KMS-11 (cell line): ENCODE measurements around the gene G0S2.

Experiments used
- H2AFZ ChIP-seq: fragments of 200-600 bp; sonication (generic); 2 replicates; pipeline ENCODE4 v1.6.1; 2016; ENCODE audit warnings: antibody characterized with exemption, mixed run types, low read depth
- H3K27ac ChIP-seq: fragments of 200-600 bp; sonication (generic); 2 replicates; pipeline ENCODE4 v1.6.1; 2016; ENCODE audit warnings: mild to moderate bottlenecking, mixed run types
- H3K27me3 ChIP-seq: fragments of 200-600 bp; sonication (generic); 2 replicates; pipeline ENCODE4 v1.6.1; 2017; ENCODE audit warnings: mild to moderate bottlenecking, low read depth, mixed run types, moderate library complexity; ENCODE audit not compliant: insufficient read depth
- H3K36me3 ChIP-seq: fragments of 200-600 bp; sonication (generic); 2 replicates; pipeline ENCODE4 v1.6.1; 2017; ENCODE audit warnings: mild to moderate bottlenecking, mixed run types; ENCODE audit not compliant: insufficient read depth
- H3K4me1 ChIP-seq: fragments of 200-600 bp; sonication (generic); 2 replicates; pipeline ENCODE4 v1.6.1; 2016; ENCODE audit warnings: mild to moderate bottlenecking, low read depth, mixed run types; ENCODE audit not compliant: poor library complexity, severe bottlenecking
- H3K4me2 ChIP-seq: fragments of 200-600 bp; sonication (generic); 2 replicates; pipeline ENCODE4 v1.7.0; 2016; ENCODE audit warnings: mild to moderate bottlenecking, mixed run types
- H3K4me3 ChIP-seq: fragments of 200-600 bp; sonication (generic); IDR thresholded peaks from 2 replicates; pipeline ENCODE4 v1.6.1; 2017; ENCODE audit warnings: low read depth, low read length, mixed read lengths; ENCODE audit not compliant: insufficient read depth
- H3K79me2 ChIP-seq: fragments of 200-600 bp; sonication (generic); 2 replicates; pipeline ENCODE4 v1.6.1; 2016; ENCODE audit warnings: low read depth, mixed run types; ENCODE audit not compliant: insufficient read depth
- H3K9ac ChIP-seq: fragments of 200-600 bp; sonication (generic); 2 replicates; pipeline ENCODE4 v1.6.1; 2016; ENCODE audit warnings: mild to moderate bottlenecking, mixed run types
- H4K20me1 ChIP-seq: fragments of 200-600 bp; sonication (generic); 2 replicates; pipeline ENCODE4 v1.6.1; 2016; ENCODE audit warnings: mild to moderate bottlenecking, mixed run types; ENCODE audit not compliant: insufficient read depth
- CTCF ChIP-seq: fragments of 200-600 bp; sonication (generic); conservative IDR thresholded peaks from 2 replicates; pipeline ENCODE4 v1.6.1; 2017; ENCODE audit warnings: low read depth, mild to moderate bottlenecking, antibody characterized with exemption, low read length, moderate library complexity, mixed read lengths

Gene G0S2

GRCh38 chr1:209708297-209708696, 33.1 kb downstream of the G0S2 start:
- no peaks in the 10 kb centered on the region for H3K27me3 ChIP-seq
- no peak overlapping the region for H3K9ac ChIP-seq
- no peak overlapping the region for H3K27ac ChIP-seq
- H3K4me2 ChIP-seq = no peak overlapping the region
- TF ChIP-seq CTCF = no peak
- no peak overlapping the region for H3K4me3 ChIP-seq
- no peaks in the 10 kb centered on the region for H4K20me1 ChIP-seq
- H3K79me2 ChIP-seq = no peaks in the 10 kb centered on the region
- peaks cover 8% of the 10 kb centered on the region for H3K4me1 ChIP-seq
- no peak overlapping the region for H2AFZ ChIP-seq
- H3K36me3 ChIP-seq = no peaks in the 10 kb centered on the region

GRCh38 chr1:209710093-209710492, 34.9 kb downstream of the G0S2 start:
- Histone ChIP-seq H3K36me3 (no peaks in the 10 kb centered on the region), H2AFZ (no peak overlapping the region), H4K20me1 (no peaks in the 10 kb centered on the region), H3K27me3 (no peaks in the 10 kb centered on the region), H3K4me1 (no peaks in the 10 kb centered on the region), H3K4me2 (no peak overlapping the region), H3K4me3 (no peak overlapping the region), H3K9ac (no peak overlapping the region), H3K79me2 (no peaks in the 10 kb centered on the region), H3K27ac (no peak overlapping the region)
- TF ChIP-seq CTCF = no peak

GRCh38 chr1:209710847-209711246, 35.6 kb downstream of the G0S2 start:
- Histone ChIP-seq H4K20me1 (no peaks in the 10 kb centered on the region), H3K79me2 (no peaks in the 10 kb centered on the region), H3K4me2 (no peak overlapping the region), H3K4me3 (no peak overlapping the region), H3K27me3 (no peaks in the 10 kb centered on the region), H2AFZ (no peak overlapping the region), H3K27ac (no peak overlapping the region), H3K4me1 (no peaks in the 10 kb centered on the region), H3K36me3 (no peaks in the 10 kb centered on the region), H3K9ac (no peak overlapping the region)
- TF ChIP-seq CTCF = no peak

GRCh38 chr1:209714338-209714737, 39.1 kb downstream of the G0S2 start:
- no peaks in the 10 kb centered on the region for H3K79me2 ChIP-seq
- no peak overlapping the region for H2AFZ ChIP-seq
- H3K27ac ChIP-seq = no peak overlapping the region
- no peak overlapping the region for H3K9ac ChIP-seq
- no peak overlapping the region for H3K4me3 ChIP-seq
- H4K20me1 ChIP-seq = no peaks in the 10 kb centered on the region
- no peaks in the 10 kb centered on the region for H3K27me3 ChIP-seq
- no peaks in the 10 kb centered on the region for H3K36me3 ChIP-seq
- no peak overlapping the region for H3K4me2 ChIP-seq
- no peaks in the 10 kb centered on the region for H3K4me1 ChIP-seq
- no peak for TF ChIP-seq CTCF

DNA sequence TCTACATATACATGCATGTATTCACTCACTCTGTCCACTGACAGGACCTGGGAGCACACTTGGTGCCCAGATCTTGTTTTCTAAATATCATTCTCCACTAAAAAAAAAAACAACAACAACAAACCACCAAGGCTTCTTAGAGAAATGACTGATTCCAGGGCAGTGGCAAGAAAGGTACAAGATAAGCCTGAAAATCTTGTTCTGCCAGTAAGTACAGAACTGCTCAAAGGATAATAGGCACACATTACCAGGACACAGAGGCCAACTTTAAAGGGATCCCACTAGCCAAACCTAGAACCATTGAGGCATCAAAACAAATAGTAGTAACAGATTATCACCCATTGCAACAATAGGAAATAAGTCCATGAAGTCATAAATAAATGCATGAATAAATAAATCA, 40.1 kb downstream of the G0S2 start:
- H3K36me3 ChIP-seq = no peaks in the 10 kb centered on the region
- H3K27ac ChIP-seq = no peak overlapping the region

More for the DNA sequence above, 40.1 kb downstream of the G0S2 start:
- Histone ChIP-seq H3K4me3 (no peak overlapping the region), H3K27me3 (no peaks in the 10 kb centered on the region), H2AFZ (no peak overlapping the region), H3K4me2 (no peak overlapping the region), H3K4me1 (no peaks in the 10 kb centered on the region), H3K9ac (no peak overlapping the region), H3K79me2 (no peaks in the 10 kb centered on the region), H4K20me1 (no peaks in the 10 kb centered on the region)
- no peak for TF ChIP-seq CTCF
